GM19438 (cell line): ENCODE results near the gene UGT2B17.

Experiments
- ATAC-seq: cut with Tn5 transposase; IDR thresholded peaks from one replicate; pipeline ENCODE4 v1.9.1; 2021; ENCODE audit warnings: low read depth; ENCODE audit not compliant: unreplicated experiment

Gene UGT2B17

GRCh38 chr4:68490826-68491457 lies 85.2 kb downstream of the UGT2B17 start:
- no peak for ATAC-seq

- ATAC-seq = no peak
Observed at GRCh38 chr4:68489338-68489737, 86.8 kb downstream of the UGT2B17 start.
